Upper lobe of left lung (tissue), 6 donors: ENCODE results near the gene EIF4G3. TPM values are rescaled to one million over a fixed set of nuclear protein-coding genes. Genes with fewer than 3 reads are reported as not detected.

Source experiments
- ATAC-seq, 2 donors: fragments of 200-7000 bp; cut with Tn5 transposase; one replicate each; pipeline ENCODE4 v1.9.1; 2022; ENCODE audit warnings: mild to moderate bottlenecking in 2 of 2, moderate library complexity in 2 of 2; ENCODE audit not compliant: low FRiP score in 2 of 2
- DNase-seq, 2 donors: peaks; one replicate each; pipeline ENCODE4 v3.0.0-alpha.2; 2019 to 2020
- H3K27ac ChIP-seq, 4 donors: fragments of 200-600 bp; sonication (generic); one replicate each; pipeline ENCODE4 v1.5.1; 2016 to 2019
- H3K27me3 ChIP-seq, 4 donors: fragments of 200-600 bp; sonication (generic); one replicate each; pipeline ENCODE4 v1.5.1; 2017 to 2019
- H3K36me3 ChIP-seq, 4 donors: fragments of 200-600 bp; sonication (generic); one replicate each; pipeline ENCODE4 v1.5.1; 2016 to 2019
- H3K4me1 ChIP-seq, 4 donors: fragments of 200-600 bp; sonication (generic); one replicate each; pipeline ENCODE4 v1.5.1; 2018 to 2019
- H3K4me3 ChIP-seq, 4 donors: fragments of 200-600 bp; sonication (generic); one replicate each; pipeline ENCODE4 v1.5.1; 2017 to 2019; ENCODE audit warnings: mild to moderate bottlenecking in 2 of 4, moderate library complexity in 1 of 4
- H3K9me3 ChIP-seq, 4 donors: fragments of 200-600 bp; sonication (generic); one replicate each; pipeline ENCODE4 v1.5.1; 2018 to 2019
- EP300 ChIP-seq, 4 donors: sonication (generic); formaldehyde crosslinking; IDR thresholded peaks; one replicate each; pipeline ENCODE4 v1.5.1; 2017; ENCODE audit warnings: antibody characterized with exemption in 4 of 4, control low read depth in 2 of 4
- POLR2A ChIP-seq, 4 donors: fragments of 450-650 bp; IDR thresholded peaks; one replicate each; pipeline ENCODE4 v1.5.1; 2016 to 2017; ENCODE audit warnings: antibody characterized with exemption in 4 of 4, mild to moderate bottlenecking in 2 of 4
- POLR2AphosphoS5 ChIP-seq, 2 donors: sonication (generic); formaldehyde crosslinking; IDR thresholded peaks; one replicate each; pipeline ENCODE4 v1.5.1; 2017; ENCODE audit warnings: antibody characterized with exemption in 2 of 2
- WGBS, 2 donors: methylation state at CpG; one replicate each; pipeline ENCODE4 v1.1.5; 2017 to 2018; 5-methylcytosine and 5-hydroxymethylcytosine counted together
- total RNA-seq, 6 donors: library from RNA; depleted of rRNA in 4 of 6; stranded (reverse); fragments of >200 nt in 4 of 6; gene quantifications; one replicate each; pipeline versions ENCODE4 v1.1.0 to v1.2.1, GENCODE V29; 2016 to 2021
- TF ChIP-seq, protein P1 (sequence below), 6 experiments: fragments of 450-650 bp in 4 of 6; fragments of 200-600 bp in 2 of 6; sonication (generic) in 2 of 6; IDR thresholded peaks; one replicate each; pipeline ENCODE4 v1.5.1; 2016 to 2019; ENCODE audit warnings: antibody characterized with exemption in 6 of 6
- donor health status: DM: no; HTN: no; CAD: no; lungs with moderate emphysema.
- donor health status: DM: no; HTN: yes; CAD: no; lungs with severe emphysema.

Gene EIF4G3
- total RNA-seq, 6 donors from 2014 or later, result 23.7 to 75.4 (median 38.3) TPM

DNA sequence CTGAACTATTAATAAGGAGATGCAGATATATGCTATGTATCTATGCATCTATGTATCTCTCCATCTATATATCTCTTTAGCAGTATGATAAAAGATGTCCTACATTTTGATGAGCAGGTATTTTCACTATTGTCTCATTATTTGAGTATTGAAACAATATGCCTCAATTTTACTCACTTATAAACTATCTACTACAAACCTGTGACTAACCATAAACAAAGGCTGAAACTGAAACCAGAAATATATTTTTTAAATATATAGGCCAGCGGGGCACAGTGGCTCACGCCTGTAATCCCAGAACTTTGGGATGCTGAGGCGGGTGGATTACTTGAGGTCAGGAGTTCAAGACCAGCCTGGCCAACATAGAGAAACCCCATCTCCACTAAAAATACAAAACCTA is 22.0 kb downstream of the EIF4G3 start:
- TF ChIP-seq, protein P1, sequence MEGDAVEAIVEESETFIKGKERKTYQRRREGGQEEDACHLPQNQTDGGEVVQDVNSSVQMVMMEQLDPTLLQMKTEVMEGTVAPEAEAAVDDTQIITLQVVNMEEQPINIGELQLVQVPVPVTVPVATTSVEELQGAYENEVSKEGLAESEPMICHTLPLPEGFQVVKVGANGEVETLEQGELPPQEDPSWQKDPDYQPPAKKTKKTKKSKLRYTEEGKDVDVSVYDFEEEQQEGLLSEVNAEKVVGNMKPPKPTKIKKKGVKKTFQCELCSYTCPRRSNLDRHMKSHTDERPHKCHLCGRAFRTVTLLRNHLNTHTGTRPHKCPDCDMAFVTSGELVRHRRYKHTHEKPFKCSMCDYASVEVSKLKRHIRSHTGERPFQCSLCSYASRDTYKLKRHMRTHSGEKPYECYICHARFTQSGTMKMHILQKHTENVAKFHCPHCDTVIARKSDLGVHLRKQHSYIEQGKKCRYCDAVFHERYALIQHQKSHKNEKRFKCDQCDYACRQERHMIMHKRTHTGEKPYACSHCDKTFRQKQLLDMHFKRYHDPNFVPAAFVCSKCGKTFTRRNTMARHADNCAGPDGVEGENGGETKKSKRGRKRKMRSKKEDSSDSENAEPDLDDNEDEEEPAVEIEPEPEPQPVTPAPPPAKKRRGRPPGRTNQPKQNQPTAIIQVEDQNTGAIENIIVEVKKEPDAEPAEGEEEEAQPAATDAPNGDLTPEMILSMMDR (IDR thresholded peaks at IDR 0.05), result no peak
- TF ChIP-seq POLR2A (IDR thresholded peaks at IDR 0.05), result no peak
- 81 to 91% methylated on average over 3 of the region's 3 CpGs for WGBS, 2 donors
- Histone ChIP-seq H3K4me1 (peaks cover 4 to 10% (median 7%) of the 10 kb centered on the region in 4 donors), H3K36me3 (peaks cover 0 to 8% (median 0%) of the 10 kb centered on the region in 4 donors), H3K9me3 (no peaks in the 10 kb centered on the region), H3K4me3 (no peak overlapping the region), H3K27me3 (no peaks in the 10 kb centered on the region), H3K27ac (no peak overlapping the region)
- ATAC-seq, result no peak
- no peak for DNase-seq

DNA sequence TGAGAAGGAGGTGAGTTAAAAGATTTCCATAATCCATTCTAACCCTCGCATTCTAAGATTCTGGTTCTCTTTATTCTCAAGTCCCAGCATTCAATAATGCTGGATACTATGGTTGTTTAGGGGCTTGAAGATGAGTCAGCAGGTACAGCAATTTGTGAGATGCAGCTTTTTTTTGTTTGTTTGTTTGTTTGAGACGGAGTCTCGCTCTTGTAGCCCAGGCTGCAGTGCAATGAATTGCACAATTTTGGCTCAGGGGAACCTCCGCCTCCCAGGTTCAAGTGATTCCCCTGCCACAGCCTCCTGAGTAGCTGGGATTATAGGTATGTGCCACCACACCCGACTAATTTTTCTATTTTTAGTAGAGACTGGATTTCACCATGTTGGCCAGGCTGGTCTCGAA is 23.3 kb downstream of the EIF4G3 start:
- ATAC-seq (no peak), DNase-seq (no peak)
- H3K9me3 ChIP-seq, result no peaks in the 10 kb centered on the region
- WGBS, 2 donors, result 78 to 79% methylated on average over 6 of the region's 6 CpGs
- peaks cover 7 to 18% (median 13%) of the 10 kb centered on the region in 4 donors for H3K4me1 ChIP-seq
- no peak overlapping the region for H3K27ac ChIP-seq
- no peaks in the 10 kb centered on the region for H3K27me3 ChIP-seq
- no peak overlapping the region for H3K4me3 ChIP-seq
- TF ChIP-seq, protein P1 (IDR thresholded peaks at IDR 0.05), result no peak
- no peak for TF ChIP-seq POLR2A (IDR thresholded peaks at IDR 0.05)
- TF ChIP-seq POLR2AphosphoS5 (IDR thresholded peaks at IDR 0.05), result no peak
- no peak for TF ChIP-seq EP300 (IDR thresholded peaks at IDR 0.05)
- peaks cover 0 to 6% (median 2%) of the 10 kb centered on the region in 4 donors for H3K36me3 ChIP-seq

DNA sequence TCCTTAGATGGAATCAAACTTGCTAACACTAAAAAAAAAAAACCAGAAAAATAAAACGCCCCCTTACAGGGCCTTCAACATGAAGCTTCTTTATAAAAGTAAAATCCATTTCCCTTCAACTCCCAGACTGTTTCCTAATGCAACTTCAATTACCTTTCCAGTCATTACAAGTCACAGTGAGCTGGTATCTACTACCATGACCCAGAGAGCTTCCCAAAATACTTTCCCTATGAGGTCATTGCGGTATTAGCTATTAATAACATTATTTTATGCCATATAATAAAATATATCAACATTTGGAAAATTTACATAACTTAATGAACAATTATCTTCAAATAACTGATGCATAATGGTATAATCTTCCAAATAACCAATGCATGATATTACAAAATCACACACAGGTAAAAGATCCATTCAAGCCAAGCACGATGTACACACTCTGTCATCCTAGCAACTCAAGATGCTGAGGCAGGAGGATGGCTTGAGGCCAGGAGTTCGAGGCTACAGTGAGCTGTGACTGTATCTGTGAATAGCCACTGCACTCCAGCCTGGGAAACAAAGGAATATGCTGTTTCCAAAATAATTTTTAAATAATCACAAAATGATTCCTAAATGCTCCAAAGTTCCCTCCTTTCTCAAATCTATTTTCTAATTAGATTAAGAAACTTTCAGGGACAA is 24.1 kb downstream of the EIF4G3 start:
- H3K27ac ChIP-seq, result no peak overlapping the region
- 76 to 84% methylated on average over 4 of the region's 4 CpGs for WGBS, 2 donors
- H3K9me3 ChIP-seq, result no peaks in the 10 kb centered on the region
- H3K27me3 ChIP-seq, result no peaks in the 10 kb centered on the region
- H3K4me1 ChIP-seq, result peaks cover 7 to 18% (median 13%) of the 10 kb centered on the region in 4 donors
- H3K4me3 ChIP-seq, result no peak overlapping the region
- peaks cover 0 to 14% (median 6%) of the 10 kb centered on the region in 4 donors for H3K36me3 ChIP-seq
- ATAC-seq (no peak), DNase-seq (no peak)
- TF ChIP-seq, protein P1 (IDR thresholded peaks at IDR 0.05), result no peak
- no peak for TF ChIP-seq EP300 (IDR thresholded peaks at IDR 0.05)
- TF ChIP-seq POLR2AphosphoS5 (IDR thresholded peaks at IDR 0.05), result no peak
- TF ChIP-seq POLR2A (IDR thresholded peaks at IDR 0.05), result no peak

DNA sequence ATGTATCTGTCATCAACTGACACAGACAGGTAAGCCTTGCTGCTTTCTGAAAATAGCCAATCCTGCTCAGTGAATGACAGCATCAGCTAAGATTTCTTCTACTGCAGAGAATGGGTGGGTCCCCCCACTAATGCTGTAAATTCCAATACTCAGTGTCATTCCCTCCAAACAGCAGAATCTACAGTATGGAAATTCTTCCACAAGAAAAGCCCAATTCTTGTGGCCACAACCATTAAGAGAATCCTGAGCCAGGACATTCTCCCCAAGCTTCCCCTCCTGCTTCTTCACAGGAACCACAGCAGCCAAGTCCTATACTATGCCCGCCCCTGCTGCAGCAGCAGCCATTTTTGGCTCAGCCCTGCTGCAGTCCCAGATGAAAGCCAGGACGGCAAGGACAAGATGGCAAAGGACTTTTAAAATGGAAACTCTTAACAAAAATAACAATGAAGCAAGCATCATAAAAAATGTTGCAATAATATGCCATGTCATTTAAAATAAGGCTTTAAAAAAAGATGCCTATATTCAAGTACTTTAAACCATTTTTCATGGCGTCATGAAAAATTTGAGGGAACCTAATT is 26.8 kb downstream of the EIF4G3 start:
- peaks cover 0 to 16% (median 6%) of the 10 kb centered on the region in 4 donors for H3K36me3 ChIP-seq
- H3K9me3 ChIP-seq, result no peaks in the 10 kb centered on the region
- ATAC-seq (peak in 1 of 2 donors; percentile 77), DNase-seq (no peak)
- peaks cover 7 to 18% (median 11%) of the 10 kb centered on the region in 4 donors for H3K4me1 ChIP-seq
- no peaks in the 10 kb centered on the region for H3K27me3 ChIP-seq
- WGBS, 2 donors, result 67 to 69% methylated on average over 3 of the region's 3 CpGs
- peak overlapping the region in 3 of 4 donors; percentile 15 to 33 (median 28) for H3K27ac ChIP-seq
- TF ChIP-seq POLR2A (IDR thresholded peaks at IDR 0.05) (no peak), EP300 (IDR thresholded peaks at IDR 0.05) (no peak), POLR2AphosphoS5 (IDR thresholded peaks at IDR 0.05) (no peak)
- TF ChIP-seq, protein P1 (IDR thresholded peaks at IDR 0.05), result no peak
- no peak overlapping the region for H3K4me3 ChIP-seq
